IMR-90 (cell line): Measurements from ENCODE around the gene FAM89B. TPM values are rescaled to one million over a fixed set of nuclear protein-coding genes. Genes with fewer than 3 reads are reported as not detected.

Source experiments
- ATAC-seq: fragments of 200-7000 bp; cut with Tn5 transposase; 2 replicates; pipeline ENCODE4 v1.9.1; 2020; ENCODE audit warnings: low read depth, mild to moderate bottlenecking, moderate library complexity
- BruUV-seq: library from RNA; stranded (reverse); fragments of 400-500 nt; replicated peaks from 2 replicates; lab custom pipeline; 2021; lab: Mats Ljungman, UMichigan
- CTCF ChIA-PET: fragments of 300-600 bp; formaldehyde crosslinking; extraction: SDS; loops from one replicate; lab custom pipeline; 2021; ENCODE audit warnings: antibody characterized with exemption; lab: Yijun Ruan, JAX
- POLR2A ChIA-PET: fragments of 300-600 bp; sonication (Branson Sonifier 250); formaldehyde crosslinking; loops from one replicate; lab custom pipeline; 2022; ENCODE audit warnings: antibody characterized with exemption; ENCODE audit not compliant: unreplicated experiment; lab: Charles Lee
- DNase-seq: peaks from one replicate; pipeline ENCODE4 v3.0.0; 2013
- H2AFZ ChIP-seq: replicated peaks from 2 replicates; pipeline ENCODE3; 2013; ENCODE audit warnings: low read length, mild to moderate bottlenecking; ENCODE audit not compliant: poor library complexity
- H2AK5ac ChIP-seq: 2 replicates; pipeline ENCODE4 v1.6.1; 2013; ENCODE audit warnings: low read depth, low read length, inconsistent platforms
- H2AK9ac ChIP-seq: replicated peaks from 2 replicates; pipeline ENCODE3; 2013; ENCODE audit warnings: mild to moderate bottlenecking, low read depth, low read length, moderate library complexity; ENCODE audit not compliant: poor library complexity
- H2BK120ac ChIP-seq: 2 replicates; pipeline ENCODE4 v1.6.1; 2013; ENCODE audit warnings: low read depth, low read length, inconsistent platforms
- H2BK15ac ChIP-seq: 3 replicates; pipeline ENCODE4 v1.6.1; 2013; ENCODE audit warnings: low read depth, low read length, inconsistent platforms
- H2BK20ac ChIP-seq: 2 replicates; pipeline ENCODE4 v1.6.1; 2013; ENCODE audit warnings: low read depth, mild to moderate bottlenecking, inconsistent platforms, low read length, moderate library complexity
- H2BK5ac ChIP-seq: 2 replicates; pipeline ENCODE4 v1.6.1; 2013; ENCODE audit warnings: mild to moderate bottlenecking, low read depth, low read length, inconsistent platforms; ENCODE audit not compliant: poor library complexity, severe bottlenecking
- H3K14ac ChIP-seq: replicated peaks from 2 replicates; pipeline ENCODE4 v1.6.1; 2013; ENCODE audit warnings: low read depth, low read length, inconsistent platforms
- H3K18ac ChIP-seq: 2 replicates; pipeline ENCODE4 v1.6.1; 2013; ENCODE audit warnings: low read depth, low read length, control low read depth
- H3K23ac ChIP-seq: 2 replicates; pipeline ENCODE4 v1.6.1; 2013; ENCODE audit warnings: low read depth, low read length, inconsistent platforms
- H3K27ac ChIP-seq: 2 replicates; pipeline ENCODE4 v1.5.1; 2013; ENCODE audit warnings: mild to moderate bottlenecking, control low read depth, low read length; ENCODE audit not compliant: insufficient read depth
- H3K27me3 ChIP-seq: 2 replicates; pipeline ENCODE4 v1.6.1; 2013; ENCODE audit warnings: low read length; ENCODE audit not compliant: control insufficient read depth, insufficient read depth
- H3K36me3 ChIP-seq: 2 replicates; pipeline ENCODE4 v1.6.1; 2013; ENCODE audit warnings: low read length, mixed read lengths; ENCODE audit not compliant: control insufficient read depth, insufficient read depth
- H3K4ac ChIP-seq: 2 replicates; pipeline ENCODE4 v1.6.1; 2013; ENCODE audit warnings: low read depth, low read length, inconsistent platforms
- H3K4me1 ChIP-seq: 2 replicates; pipeline ENCODE4 v1.6.1; 2013; ENCODE audit warnings: low read length, mixed read lengths; ENCODE audit not compliant: control insufficient read depth, insufficient read depth
- H3K4me2 ChIP-seq: 2 replicates; pipeline ENCODE4 v1.6.1; 2013; ENCODE audit warnings: low read depth, mild to moderate bottlenecking, control low read depth, low read length, moderate library complexity
- H3K4me3 ChIP-seq: 2 replicates; pipeline ENCODE4 v1.5.1; 2013; ENCODE audit warnings: low read depth, mild to moderate bottlenecking, control low read depth, low read length, moderate library complexity; ENCODE audit not compliant: insufficient read depth
- H3K56ac ChIP-seq: 2 replicates; pipeline ENCODE4 v1.6.1; 2013; ENCODE audit warnings: low read length, inconsistent platforms; ENCODE audit not compliant: insufficient read depth; ENCODE audit errors: extremely low read depth
- H3K79me1 ChIP-seq, 2 experiments: 2 replicates each; pipeline ENCODE4 v1.6.1; 2013; ENCODE audit warnings: low read length in 2 of 2, inconsistent platforms in 1 of 2, low read depth in 1 of 2
- H3K9ac ChIP-seq: 2 replicates; pipeline ENCODE4 v1.6.1; 2013; ENCODE audit warnings: low read depth, low read length, control low read depth
- H3K9me1 ChIP-seq: 2 replicates; pipeline ENCODE4 v1.6.1; 2013; ENCODE audit warnings: low read length, inconsistent platforms; ENCODE audit not compliant: insufficient read depth
- H3K9me3 ChIP-seq: 2 replicates; pipeline ENCODE4 v1.6.1; 2013; ENCODE audit warnings: low read length; ENCODE audit not compliant: control insufficient read depth, insufficient read depth
- H4K20me1 ChIP-seq: 2 replicates; pipeline ENCODE4 v1.6.1; 2013; ENCODE audit warnings: low read length, inconsistent platforms; ENCODE audit not compliant: insufficient read depth
- H4K5ac ChIP-seq: 2 replicates; pipeline ENCODE4 v1.6.1; 2013; ENCODE audit warnings: mild to moderate bottlenecking, low read depth, low read length, control low read depth
- H4K8ac ChIP-seq, 2 experiments: 2 replicates each; pipeline ENCODE4 v1.6.1; 2013; ENCODE audit warnings: low read depth in 2 of 2, low read length in 2 of 2, control low read depth in 1 of 2, inconsistent platforms in 1 of 2
- H4K91ac ChIP-seq: 2 replicates; pipeline ENCODE4 v1.6.1; 2013; ENCODE audit warnings: low read depth, low read length, inconsistent platforms; ENCODE audit not compliant: insufficient read depth
- BHLHE40 ChIP-seq: fragments of 150-350 bp; IDR thresholded peaks from 2 replicates; pipeline ENCODE4 v1.6.1; 2016; ENCODE audit warnings: mild to moderate bottlenecking, low read depth, low read length
- CHD1 ChIP-seq: IDR thresholded peaks from 2 replicates; pipeline ENCODE4 v1.6.1; 2012; ENCODE audit warnings: low read depth, low read length, improper control_type of control experiment
- MAFK ChIP-seq: IDR thresholded peaks from 2 replicates; pipeline ENCODE4 v1.6.1; 2012; ENCODE audit warnings: low read depth, low read length, improper control_type of control experiment
- MAZ ChIP-seq: IDR thresholded peaks from 2 replicates; pipeline ENCODE4 v1.6.1; 2012; ENCODE audit warnings: low read depth, mild to moderate bottlenecking, low read length, improper control_type of control experiment, moderate library complexity, borderline replicate concordance
- MXI1 ChIP-seq: IDR thresholded peaks from 2 replicates; pipeline ENCODE4 v1.6.1; 2012; ENCODE audit warnings: low read depth, mild to moderate bottlenecking, low read length, moderate library complexity, borderline replicate concordance
- RAD21 ChIP-seq: IDR thresholded peaks from 2 replicates; pipeline ENCODE4 v1.6.1; 2012; ENCODE audit warnings: low read length, improper control_type of control experiment
- RCOR1 ChIP-seq: IDR thresholded peaks from 2 replicates; pipeline ENCODE4 v1.6.1; 2012; ENCODE audit warnings: mild to moderate bottlenecking, low read length, improper control_type of control experiment; ENCODE audit not compliant: insufficient replicate concordance
- SMC3 ChIP-seq: fragments of 150-350 bp; IDR thresholded peaks from 2 replicates; pipeline ENCODE4 v1.6.1; 2016; ENCODE audit warnings: low read depth, mild to moderate bottlenecking, antibody characterized with exemption, low read length, moderate library complexity
- WGBS, 2 experiments: methylation state at CpG; one replicate each; pipeline versions ENCODE4 v1.1.5 to v1.1.7; 2013; ENCODE audit warnings: missing lambda C conversion rate in 2 of 2; ENCODE audit not compliant: insufficient read length in 1 of 2; ENCODE audit errors: extremely low coverage in 2 of 2; 5-methylcytosine and 5-hydroxymethylcytosine counted together
- dilution Hi-C: fragments of 300-500 bp; cut with HindIII; formaldehyde crosslinking; loops from one replicate; pipeline ENCODE4 v1.14.3; 2018; ENCODE audit warnings: low sequenced_read_pairs; ENCODE audit not compliant: unreplicated experiment
- in situ Hi-C: fragments of 300-500 bp; cut with MboI; formaldehyde crosslinking; loops from 3 replicates; pipeline ENCODE4 v1.14.3; 2019; ENCODE audit warnings: low sequenced_read_pairs, inconsistent platforms, mixed read lengths
- intact Hi-C: fragments of 100-400 bp; cut with micrococcal nuclease; formaldehyde crosslinking; loops from 2 replicates; pipeline ENCODE4 v1.10.0; 2022
- polyA plus RNA-seq, 3 experiments: library from polyadenylated mRNA; depleted of rRNA; stranded (reverse); fragments of >200 nt; gene quantifications; 2 replicates each; pipeline ENCODE4 v1.2.3, GENCODE V29; 2012; ENCODE audit warnings: low replicate concordance in 1 of 3
- total RNA-seq: library from RNA; depleted of rRNA; stranded (reverse); fragments of >200 nt; gene quantifications from 2 replicates; pipeline ENCODE4 v1.2.3, GENCODE V29; 2012
- TF ChIP-seq, protein P1 (sequence below): fragments of 150-350 bp; IDR thresholded peaks from 2 replicates; pipeline ENCODE4 v1.6.1; 2016; ENCODE audit warnings: low read depth, mild to moderate bottlenecking, low read length, moderate library complexity, borderline replicate concordance
- TF ChIP-seq, protein P2 (sequence below): fragments of 150-350 bp; IDR thresholded peaks from 2 replicates; pipeline ENCODE4 v1.6.1; 2017; ENCODE audit warnings: mild to moderate bottlenecking, antibody characterized with exemption, low read length, low read depth
- TF ChIP-seq, protein P3 (sequence below): conservative IDR thresholded peaks from 2 replicates; pipeline ENCODE4 v1.5.1; 2012; ENCODE audit warnings: mild to moderate bottlenecking, low read depth, low read length, improper control_type of control experiment

FAM89B gene
- total and polyA plus RNA-seq, 2 of the 4 experiments (the other 2 are of a cell fraction): 12.0 to 65.5 TPM

DNA sequence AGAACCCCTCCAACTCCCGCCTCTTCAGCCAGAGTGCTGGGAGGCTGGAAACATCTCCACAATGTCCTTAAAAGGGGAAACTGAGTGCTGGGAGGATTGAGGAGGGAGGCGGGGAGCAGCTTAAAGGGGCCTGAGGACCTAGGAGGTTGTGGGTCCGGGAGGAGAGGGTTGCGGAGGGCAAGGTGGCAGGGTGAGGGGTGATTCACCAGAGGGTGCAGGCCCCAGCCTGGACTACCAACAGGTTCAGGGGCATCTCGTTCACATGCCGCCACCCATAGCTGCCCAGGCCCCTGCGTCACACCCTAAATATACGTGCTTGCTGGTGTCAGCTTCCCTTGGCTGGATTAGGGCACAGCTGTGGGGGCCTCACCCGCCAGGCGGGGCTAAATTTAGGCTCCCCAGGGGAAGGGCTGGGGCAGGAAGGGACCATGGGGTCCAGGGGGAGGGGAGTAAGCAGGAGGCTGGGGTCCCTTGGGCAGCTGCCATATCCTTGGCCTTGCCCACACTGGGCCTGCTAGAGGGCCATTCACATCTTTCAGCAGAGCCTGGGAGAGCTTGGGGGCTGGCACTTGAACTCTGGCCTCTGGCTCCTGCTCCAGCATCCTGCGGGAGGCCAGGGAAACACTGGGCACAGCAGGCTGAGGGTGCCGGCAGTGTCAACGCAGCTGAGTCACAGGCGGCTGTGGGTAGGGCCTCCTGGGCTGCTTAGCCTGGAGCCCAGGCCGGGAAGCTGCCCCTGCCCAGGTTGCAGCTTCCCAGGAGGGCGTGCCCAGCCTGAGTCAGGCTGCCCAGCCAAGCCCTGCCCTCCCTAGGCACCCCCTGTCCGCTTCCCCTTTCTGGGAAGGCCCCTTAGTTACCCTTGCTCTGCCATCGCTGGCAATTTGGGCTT lies 4.8 kb downstream of the FAM89B start:
- dilution Hi-C loops: no loop called here
- H4K91ac ChIP-seq: peak overlapping the region; percentile 83
- 0 out of 2 replicates have a peak overlapping the region, but pooled peaks have one; percentile 17 for H3K18ac ChIP-seq
- H3K79me1 ChIP-seq: peaks cover 20 to 55% of the 10 kb centered on the region in 2 experiments; a peak in 3 of 4 replicates
- peak overlapping the region; percentile 86; the same call in 2 of the 3 replicates for H2BK15ac ChIP-seq
- peaks cover 8% of the 10 kb centered on the region for H3K9me1 ChIP-seq
- peaks cover 29% of the 10 kb centered on the region for H3K4me1 ChIP-seq
- peak overlapping the region; percentile 70 for H3K14ac ChIP-seq
- H3K9me3 ChIP-seq: no peaks in the 10 kb centered on the region
- peak overlapping the region; percentile 70 for H2AFZ ChIP-seq
- H2BK20ac ChIP-seq: no peak overlapping the region
- H3K27ac ChIP-seq: peak overlapping the region; percentile 72
- ChIA-PET POLR2A (interaction anchor here (0.6 kb wide), 1 partner anchor 78 kb away, joined by 4 read pairs; the partner anchor contains the start of gene MALAT1), CTCF (interaction anchor here (0.6 kb wide), 1 partner anchor 852 kb away, joined by 4 read pairs; no protein-coding TSS in a partner anchor)
- H3K23ac ChIP-seq: peak overlapping the region; percentile 81
- peak; percentile 33 for ATAC-seq
- peak overlapping the region; percentile 75 for H3K4ac ChIP-seq
- intact Hi-C loops: loop anchor here (2.0 kb wide), 1 partner anchor 14 kb away; no protein-coding TSS in a partner anchor
- peak overlapping the region; percentile 69 for H3K4me2 ChIP-seq
- no peaks in the 10 kb centered on the region for H3K27me3 ChIP-seq
- peak overlapping the region; percentile 99 for H2AK9ac ChIP-seq
- peaks cover 26% of the 10 kb centered on the region for H4K20me1 ChIP-seq
- peak overlapping the region; percentile 54; the same call in 1 of the 2 replicates for H3K56ac ChIP-seq
- in situ Hi-C loops: no loop called here
- peak overlapping the region; percentile 85 for H3K4me3 ChIP-seq
- H4K5ac ChIP-seq: no peak overlapping the region; the same call in 1 of the 2 replicates
- BruUV-seq: no TSS peak
- H4K8ac ChIP-seq: peak overlapping the region; percentile 74 to 76; a peak in 2 of 4 replicates
- peak overlapping the region; percentile 52; the same call in 1 of the 2 replicates for H2BK120ac ChIP-seq
- peak overlapping the region; percentile 98 for H2AK5ac ChIP-seq
- WGBS, 2 experiments: 34% methylated on average over 7 of the region's 18 CpGs; no CpG with 5 or more reads in 1 of the 2 experiments
- DNase-seq: peak; percentile 43
- H2BK5ac ChIP-seq: peak overlapping the region; percentile 69
- peaks cover 26% of the 10 kb centered on the region; the same call in 1 of the 2 replicates for H3K36me3 ChIP-seq
- peak overlapping the region; percentile 38 for H3K9ac ChIP-seq
- no peak for TF ChIP-seq MAFK
- no peak for TF ChIP-seq MXI1
- no peak for TF ChIP-seq CHD1
- TF ChIP-seq, protein P1, sequence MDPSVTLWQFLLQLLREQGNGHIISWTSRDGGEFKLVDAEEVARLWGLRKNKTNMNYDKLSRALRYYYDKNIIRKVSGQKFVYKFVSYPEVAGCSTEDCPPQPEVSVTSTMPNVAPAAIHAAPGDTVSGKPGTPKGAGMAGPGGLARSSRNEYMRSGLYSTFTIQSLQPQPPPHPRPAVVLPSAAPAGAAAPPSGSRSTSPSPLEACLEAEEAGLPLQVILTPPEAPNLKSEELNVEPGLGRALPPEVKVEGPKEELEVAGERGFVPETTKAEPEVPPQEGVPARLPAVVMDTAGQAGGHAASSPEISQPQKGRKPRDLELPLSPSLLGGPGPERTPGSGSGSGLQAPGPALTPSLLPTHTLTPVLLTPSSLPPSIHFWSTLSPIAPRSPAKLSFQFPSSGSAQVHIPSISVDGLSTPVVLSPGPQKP: no peak
- TF ChIP-seq RAD21: no peak
- TF ChIP-seq BHLHE40: no peak; the same call in 1 of the 2 replicates
- TF ChIP-seq SMC3: peak; percentile 5; the same call in 1 of the 2 replicates
- no peak for TF ChIP-seq RCOR1
- peak; percentile 37; the same call in 1 of the 2 replicates for TF ChIP-seq MAZ
- TF ChIP-seq, protein P2, sequence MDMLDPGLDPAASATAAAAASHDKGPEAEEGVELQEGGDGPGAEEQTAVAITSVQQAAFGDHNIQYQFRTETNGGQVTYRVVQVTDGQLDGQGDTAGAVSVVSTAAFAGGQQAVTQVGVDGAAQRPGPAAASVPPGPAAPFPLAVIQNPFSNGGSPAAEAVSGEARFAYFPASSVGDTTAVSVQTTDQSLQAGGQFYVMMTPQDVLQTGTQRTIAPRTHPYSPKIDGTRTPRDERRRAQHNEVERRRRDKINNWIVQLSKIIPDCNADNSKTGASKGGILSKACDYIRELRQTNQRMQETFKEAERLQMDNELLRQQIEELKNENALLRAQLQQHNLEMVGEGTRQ: no peak
- TF ChIP-seq, protein P3, sequence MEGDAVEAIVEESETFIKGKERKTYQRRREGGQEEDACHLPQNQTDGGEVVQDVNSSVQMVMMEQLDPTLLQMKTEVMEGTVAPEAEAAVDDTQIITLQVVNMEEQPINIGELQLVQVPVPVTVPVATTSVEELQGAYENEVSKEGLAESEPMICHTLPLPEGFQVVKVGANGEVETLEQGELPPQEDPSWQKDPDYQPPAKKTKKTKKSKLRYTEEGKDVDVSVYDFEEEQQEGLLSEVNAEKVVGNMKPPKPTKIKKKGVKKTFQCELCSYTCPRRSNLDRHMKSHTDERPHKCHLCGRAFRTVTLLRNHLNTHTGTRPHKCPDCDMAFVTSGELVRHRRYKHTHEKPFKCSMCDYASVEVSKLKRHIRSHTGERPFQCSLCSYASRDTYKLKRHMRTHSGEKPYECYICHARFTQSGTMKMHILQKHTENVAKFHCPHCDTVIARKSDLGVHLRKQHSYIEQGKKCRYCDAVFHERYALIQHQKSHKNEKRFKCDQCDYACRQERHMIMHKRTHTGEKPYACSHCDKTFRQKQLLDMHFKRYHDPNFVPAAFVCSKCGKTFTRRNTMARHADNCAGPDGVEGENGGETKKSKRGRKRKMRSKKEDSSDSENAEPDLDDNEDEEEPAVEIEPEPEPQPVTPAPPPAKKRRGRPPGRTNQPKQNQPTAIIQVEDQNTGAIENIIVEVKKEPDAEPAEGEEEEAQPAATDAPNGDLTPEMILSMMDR: no peak
